A673 (cell line): Measurements from ENCODE around the gene NUDT3.
"Not testable (repeated sequence)": the region's sequence is repeated elsewhere in the genome, so short reads cannot be mapped to it uniquely, and the experiment has no call there.

Experiments used
- EZH2 ChIP-seq: fragments of 200-600 bp; sonication (generic); IDR thresholded peaks from 2 replicates; pipeline ENCODE4 v1.6.1; 2017; ENCODE audit warnings: borderline replicate concordance, low read depth, mild to moderate bottlenecking, mixed read lengths, antibody characterized with exemption, low read length; ENCODE audit not compliant: poor library complexity, severe bottlenecking
- TF ChIP-seq, protein P1 (sequence below): fragments of 300-800, 200-600 bp; sonication (generic); conservative IDR thresholded peaks from 2 replicates; pipeline ENCODE4 v1.5.1; 2017; ENCODE audit warnings: low read depth, mild to moderate bottlenecking, antibody characterized with exemption, low read length, moderate library complexity, mixed read lengths

DNA sequence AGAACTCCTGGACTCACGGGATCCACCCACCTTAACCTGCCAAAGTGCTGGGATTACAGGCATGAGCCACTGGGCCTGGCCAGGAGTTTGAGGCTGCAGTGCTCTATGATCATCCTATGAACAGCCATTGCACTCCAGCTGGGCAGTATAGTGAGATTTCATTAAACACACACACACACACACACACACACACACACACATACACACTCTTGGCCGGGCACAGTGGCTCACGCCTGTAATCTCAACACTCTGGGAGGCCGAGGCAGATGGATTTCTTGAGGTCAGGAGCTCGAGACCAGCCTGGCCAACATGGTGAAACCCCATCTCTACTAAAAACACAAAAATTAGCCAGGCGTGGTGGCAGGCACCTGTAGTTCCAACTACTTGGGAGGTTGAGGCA is 38.2 kb downstream of the NUDT3 start:
- TF ChIP-seq, protein P1, sequence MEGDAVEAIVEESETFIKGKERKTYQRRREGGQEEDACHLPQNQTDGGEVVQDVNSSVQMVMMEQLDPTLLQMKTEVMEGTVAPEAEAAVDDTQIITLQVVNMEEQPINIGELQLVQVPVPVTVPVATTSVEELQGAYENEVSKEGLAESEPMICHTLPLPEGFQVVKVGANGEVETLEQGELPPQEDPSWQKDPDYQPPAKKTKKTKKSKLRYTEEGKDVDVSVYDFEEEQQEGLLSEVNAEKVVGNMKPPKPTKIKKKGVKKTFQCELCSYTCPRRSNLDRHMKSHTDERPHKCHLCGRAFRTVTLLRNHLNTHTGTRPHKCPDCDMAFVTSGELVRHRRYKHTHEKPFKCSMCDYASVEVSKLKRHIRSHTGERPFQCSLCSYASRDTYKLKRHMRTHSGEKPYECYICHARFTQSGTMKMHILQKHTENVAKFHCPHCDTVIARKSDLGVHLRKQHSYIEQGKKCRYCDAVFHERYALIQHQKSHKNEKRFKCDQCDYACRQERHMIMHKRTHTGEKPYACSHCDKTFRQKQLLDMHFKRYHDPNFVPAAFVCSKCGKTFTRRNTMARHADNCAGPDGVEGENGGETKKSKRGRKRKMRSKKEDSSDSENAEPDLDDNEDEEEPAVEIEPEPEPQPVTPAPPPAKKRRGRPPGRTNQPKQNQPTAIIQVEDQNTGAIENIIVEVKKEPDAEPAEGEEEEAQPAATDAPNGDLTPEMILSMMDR = not testable (repeated sequence)
- TF ChIP-seq EZH2 = not testable (repeated sequence)
